Osteoblast (primary cell): Measurements from ENCODE around the gene RDM1. TPM values are rescaled to one million over a fixed set of nuclear protein-coding genes. Genes with fewer than 3 reads are reported as not detected.

Experiments used
- DNase-seq: peaks from one replicate; pipeline ENCODE4 v3.0.0; 2011; ENCODE audit warnings: low spot score, mixed read lengths; ENCODE audit not compliant: insufficient read length; ENCODE audit errors: missing footprints
- H2AFZ ChIP-seq: 2 replicates; pipeline ENCODE4 v1.6.0; 2011; ENCODE audit warnings: mild to moderate bottlenecking, low read length
- H3K27ac ChIP-seq: 2 replicates; pipeline ENCODE4 v1.5.1; 2011; ENCODE audit warnings: mild to moderate bottlenecking, low read depth, low read length, moderate library complexity
- H3K27me3 ChIP-seq: 2 replicates; pipeline ENCODE4 v1.6.0; 2012; ENCODE audit warnings: mild to moderate bottlenecking, control low read depth, inconsistent platforms, low read length, moderate library complexity; ENCODE audit not compliant: insufficient read depth
- H3K36me3 ChIP-seq: 2 replicates; pipeline ENCODE4 v1.5.1; 2011; ENCODE audit warnings: mild to moderate bottlenecking, low read length, control low read depth, moderate library complexity; ENCODE audit not compliant: insufficient read depth
- H3K4me1 ChIP-seq: 2 replicates; pipeline ENCODE4 v1.5.1; 2011; ENCODE audit warnings: mild to moderate bottlenecking, low read length, control low read depth, moderate library complexity; ENCODE audit not compliant: insufficient read depth
- H3K4me2 ChIP-seq: 2 replicates; pipeline ENCODE4 v1.6.0; 2011; ENCODE audit warnings: mild to moderate bottlenecking, low read length; ENCODE audit not compliant: insufficient read depth
- H3K4me3 ChIP-seq: fragments of 200-600 bp; sonication (generic); 3 replicates; pipeline ENCODE4 v1.5.1; 2012; ENCODE audit warnings: mild to moderate bottlenecking, low read length, inconsistent platforms; ENCODE audit not compliant: insufficient read depth
- H3K79me2 ChIP-seq: 2 replicates; pipeline ENCODE4 v1.6.0; 2012; ENCODE audit warnings: mild to moderate bottlenecking, low read length, control low read depth, inconsistent platforms; ENCODE audit not compliant: insufficient read depth
- H3K9me3 ChIP-seq: 2 replicates; pipeline ENCODE4 v1.5.1; 2011; ENCODE audit warnings: low read depth, low read length, control low read depth
- H4K20me1 ChIP-seq: 2 replicates; pipeline ENCODE4 v1.6.0; 2012; ENCODE audit warnings: mild to moderate bottlenecking, low read length, control low read depth; ENCODE audit not compliant: insufficient read depth
- total RNA-seq: library from RNA; depleted of rRNA; stranded (reverse); fragments of >200 nt; gene quantifications from 2 replicates; pipeline ENCODE4 v1.2.3, GENCODE V29; 2012
- TF ChIP-seq, protein P1 (sequence below): IDR thresholded peaks from 2 replicates; pipeline ENCODE4 v1.5.1; 2011; ENCODE audit warnings: mild to moderate bottlenecking, low read depth, low read length, moderate library complexity; ENCODE audit errors: extremely low read depth

Gene RDM1
- total RNA-seq, 1 donor: 0.36 TPM

DNA sequence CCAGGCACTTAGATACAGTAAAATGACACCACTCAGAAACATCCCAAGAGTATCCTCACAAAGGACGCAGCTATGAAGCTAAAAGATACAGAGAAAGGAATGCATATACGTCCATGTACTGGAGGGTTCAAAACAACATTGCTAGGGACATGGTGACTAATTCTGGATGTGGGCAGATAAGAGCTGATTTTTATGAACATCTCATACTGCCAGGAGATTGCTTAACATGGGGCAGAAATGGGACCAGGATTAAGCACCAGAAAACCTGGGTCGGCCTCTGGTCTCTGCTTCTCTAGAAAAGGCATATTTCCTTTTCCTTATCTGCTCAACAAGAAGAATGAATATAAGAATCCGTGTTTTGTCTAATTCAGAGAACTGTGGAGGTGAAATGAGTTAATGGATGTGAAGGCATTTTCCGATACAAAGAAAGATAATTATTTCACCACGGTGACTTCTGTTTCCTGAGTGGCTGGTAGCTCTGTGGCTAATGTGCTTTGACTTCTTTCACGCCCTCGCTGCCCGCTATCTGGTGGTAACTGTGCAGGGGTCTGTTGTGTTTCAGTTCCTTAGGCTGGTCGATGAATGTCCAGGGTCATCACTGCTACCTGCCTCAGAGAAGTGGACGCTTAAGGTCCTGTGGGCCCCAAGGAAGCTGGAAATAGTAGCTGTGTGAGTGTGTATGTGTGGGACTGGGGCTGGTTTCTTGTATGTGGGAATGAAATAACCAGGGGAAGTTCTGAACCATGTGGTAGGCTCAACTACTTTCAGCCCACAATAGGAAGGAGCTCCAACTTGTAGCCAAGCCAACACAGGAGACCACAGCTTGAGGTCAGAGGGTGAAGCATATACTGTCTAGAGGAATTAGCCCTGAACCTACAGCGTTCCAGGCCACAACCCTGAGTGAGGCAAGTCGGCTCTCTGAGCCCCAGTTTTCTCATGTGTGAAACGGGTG, 34.7 kb downstream of the RDM1 start:
- no peaks in the 10 kb centered on the region for H3K79me2 ChIP-seq
- H2AFZ ChIP-seq: peak overlapping the region; percentile 17
- H3K27me3 ChIP-seq: no peaks in the 10 kb centered on the region
- no peak overlapping the region for H3K4me3 ChIP-seq
- DNase-seq: peak; percentile 86
- no peaks in the 10 kb centered on the region for H3K9me3 ChIP-seq
- H3K36me3 ChIP-seq: no peaks in the 10 kb centered on the region
- peaks cover 37% of the 10 kb centered on the region for H3K4me1 ChIP-seq
- peak overlapping the region; percentile 8 for H3K4me2 ChIP-seq
- peak overlapping the region; percentile 42 for H3K27ac ChIP-seq
- TF ChIP-seq, protein P1, sequence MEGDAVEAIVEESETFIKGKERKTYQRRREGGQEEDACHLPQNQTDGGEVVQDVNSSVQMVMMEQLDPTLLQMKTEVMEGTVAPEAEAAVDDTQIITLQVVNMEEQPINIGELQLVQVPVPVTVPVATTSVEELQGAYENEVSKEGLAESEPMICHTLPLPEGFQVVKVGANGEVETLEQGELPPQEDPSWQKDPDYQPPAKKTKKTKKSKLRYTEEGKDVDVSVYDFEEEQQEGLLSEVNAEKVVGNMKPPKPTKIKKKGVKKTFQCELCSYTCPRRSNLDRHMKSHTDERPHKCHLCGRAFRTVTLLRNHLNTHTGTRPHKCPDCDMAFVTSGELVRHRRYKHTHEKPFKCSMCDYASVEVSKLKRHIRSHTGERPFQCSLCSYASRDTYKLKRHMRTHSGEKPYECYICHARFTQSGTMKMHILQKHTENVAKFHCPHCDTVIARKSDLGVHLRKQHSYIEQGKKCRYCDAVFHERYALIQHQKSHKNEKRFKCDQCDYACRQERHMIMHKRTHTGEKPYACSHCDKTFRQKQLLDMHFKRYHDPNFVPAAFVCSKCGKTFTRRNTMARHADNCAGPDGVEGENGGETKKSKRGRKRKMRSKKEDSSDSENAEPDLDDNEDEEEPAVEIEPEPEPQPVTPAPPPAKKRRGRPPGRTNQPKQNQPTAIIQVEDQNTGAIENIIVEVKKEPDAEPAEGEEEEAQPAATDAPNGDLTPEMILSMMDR: no peak
- H4K20me1 ChIP-seq: no peaks in the 10 kb centered on the region

DNA sequence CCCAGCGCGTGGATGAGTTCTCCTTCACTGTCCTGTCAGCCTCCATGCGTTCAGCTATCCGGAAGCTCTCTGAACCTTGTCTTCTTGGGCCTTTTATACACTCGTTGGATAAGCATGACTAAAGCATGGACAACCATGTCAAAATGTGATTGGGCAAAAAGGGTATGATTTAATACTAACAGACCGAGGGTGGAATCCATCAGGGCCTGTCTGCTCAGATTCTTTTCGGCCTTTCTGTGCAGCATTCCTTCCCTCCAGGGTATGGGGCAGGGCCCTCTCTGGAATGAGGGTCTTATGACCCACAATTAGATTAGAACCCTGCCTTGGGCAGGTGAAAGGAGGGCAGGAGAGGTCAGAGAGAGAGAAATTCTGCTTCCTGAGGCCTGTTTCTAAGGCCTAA, 36.4 kb downstream of the RDM1 start:
- no peak for DNase-seq
- no peaks in the 10 kb centered on the region for H3K27me3 ChIP-seq
- no peaks in the 10 kb centered on the region for H4K20me1 ChIP-seq

DNA sequence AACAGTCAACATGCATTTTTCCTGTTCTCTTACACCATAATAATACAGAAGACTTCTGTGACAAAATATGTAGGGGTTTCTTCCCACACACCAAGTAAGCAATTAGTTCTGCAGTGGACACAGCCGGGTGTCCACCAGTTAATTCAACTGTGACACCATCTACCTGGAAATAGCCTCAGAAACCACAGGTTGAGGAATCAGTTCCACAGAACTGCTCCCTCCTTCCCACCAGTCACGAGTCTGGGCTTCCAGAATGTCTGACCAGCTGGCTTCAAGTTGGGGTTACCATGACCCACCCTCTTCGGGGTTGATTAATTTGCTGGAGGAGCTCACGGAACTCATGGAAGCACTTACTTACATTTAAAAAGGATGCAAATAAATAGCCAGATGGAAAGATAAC, 36.8 kb downstream of the RDM1 start:
- no peaks in the 10 kb centered on the region for H3K79me2 ChIP-seq

More for the DNA sequence above, 36.4 kb downstream of the RDM1 start:
- Histone ChIP-seq H3K4me2 (no peak overlapping the region), H3K36me3 (no peaks in the 10 kb centered on the region), H3K79me2 (no peaks in the 10 kb centered on the region), H3K4me3 (no peak overlapping the region), H3K27ac (no peak overlapping the region), H3K9me3 (no peaks in the 10 kb centered on the region), H2AFZ (no peak overlapping the region), H3K4me1 (peaks cover 32% of the 10 kb centered on the region)
- TF ChIP-seq, protein P1: no peak

More for the DNA sequence above, 36.8 kb downstream of the RDM1 start:
- Histone ChIP-seq H3K36me3 (no peaks in the 10 kb centered on the region), H3K4me1 (peaks cover 32% of the 10 kb centered on the region), H4K20me1 (no peaks in the 10 kb centered on the region), H3K4me2 (no peak overlapping the region), H3K9me3 (no peaks in the 10 kb centered on the region), H3K27me3 (no peaks in the 10 kb centered on the region), H3K4me3 (no peak overlapping the region), H3K27ac (no peak overlapping the region), H2AFZ (no peak overlapping the region)
- TF ChIP-seq, protein P1: no peak
- DNase-seq: no peak
